HFF-Myc (cell line): ENCODE measurements around the gene KHSRP.

Experiments
- DNase-seq: peaks from one replicate; pipeline ENCODE4 v3.0.0-alpha.2; 2011; ENCODE audit warnings: low read depth; ENCODE audit errors: extremely low read depth
- H3K4me3 ChIP-seq: replicated peaks from 2 replicates; pipeline ENCODE4 v1.5.1; 2011; ENCODE audit warnings: low read depth, mild to moderate bottlenecking, control low read depth, low read length
- CTCF ChIP-seq: IDR thresholded peaks from 2 replicates; pipeline ENCODE4 v1.5.1; 2012; ENCODE audit warnings: mild to moderate bottlenecking, low read depth, low read length, control low read depth; ENCODE audit errors: missing control alignments

KHSRP gene

GRCh38 chr19:6451583-6452222, 27.1 kb upstream of the KHSRP start:
- no peak overlapping the region for H3K4me3 ChIP-seq
- no peak for TF ChIP-seq CTCF
- no peak for DNase-seq

GRCh38 chr19:6450166-6450565, 25.6 kb upstream of the KHSRP start:
- no peak for TF ChIP-seq CTCF
- H3K4me3 ChIP-seq: no peak overlapping the region
- DNase-seq: no peak

- no peak for DNase-seq
- H3K4me3 ChIP-seq: no peak overlapping the region
- no peak for TF ChIP-seq CTCF
Observed at GRCh38 chr19:6448045-6448444, 23.4 kb upstream of the KHSRP start.

- TF ChIP-seq CTCF: no peak
- no peak for DNase-seq
- no peak overlapping the region for H3K4me3 ChIP-seq
Observed at GRCh38 chr19:6446452-6446851, 21.8 kb upstream of the KHSRP start.

- no peak for TF ChIP-seq CTCF
- no peak for DNase-seq
- H3K4me3 ChIP-seq: no peak overlapping the region
Observed at GRCh38 chr19:6443986-6444385, 19.4 kb upstream of the KHSRP start.

- no peak overlapping the region for H3K4me3 ChIP-seq
- DNase-seq: no peak
- no peak for TF ChIP-seq CTCF
Observed at GRCh38 chr19:6442087-6442688, 17.6 kb upstream of the KHSRP start.

- no peak for TF ChIP-seq CTCF
- no peak for DNase-seq
- no peak overlapping the region for H3K4me3 ChIP-seq
Observed at GRCh38 chr19:6440905-6441304, 16.3 kb upstream of the KHSRP start.
